HepG2 (cell line): ENCODE data around the gene FAM120B. TPM values are rescaled to one million over a fixed set of nuclear protein-coding genes. Genes with fewer than 3 reads are reported as not detected.

ENCODE experiments used
- ATF4 ChIP-seq, 2 experiments: fragments of 450-650 bp in 1 of 2; sonication (generic) in 1 of 2; formaldehyde crosslinking; IDR thresholded peaks; 2 replicates each; pipeline versions ENCODE4 v1.5.0 to v1.8.0; 2020 to 2022; ENCODE audit warnings: mild to moderate bottlenecking in 1 of 2, missing genetic modification reagents in 1 of 2
- FOXM1 ChIP-seq: sonication (generic); formaldehyde crosslinking; IDR thresholded peaks from 2 replicates; pipeline ENCODE4 v1.5.0; 2020; ENCODE audit warnings: missing genetic modification reagents
- LRRFIP1 ChIP-seq: sonication (generic); formaldehyde crosslinking; conservative IDR thresholded peaks from 2 replicates; pipeline ENCODE4 v1.4.0; 2020; ENCODE audit warnings: missing genetic modification reagents
- NFKB2 ChIP-seq: sonication (generic); formaldehyde crosslinking; IDR thresholded peaks from 2 replicates; pipeline ENCODE4 v1.4.0; 2020; ENCODE audit warnings: missing genetic modification reagents, borderline replicate concordance
- SNRNP70 ChIP-seq: fragments of 200-400 bp; formaldehyde crosslinking; IDR thresholded peaks from 2 replicates; pipeline ENCODE4 v1.6.1; 2017; ENCODE audit warnings: mild to moderate bottlenecking, low read depth, low read length, moderate library complexity
- ZMAT3 ChIP-seq: sonication (generic); formaldehyde crosslinking; conservative IDR thresholded peaks from 2 replicates; pipeline ENCODE4 v1.7.0; 2021; ENCODE audit warnings: missing genetic modification reagents
- ZNF331 ChIP-seq: sonication (generic); formaldehyde crosslinking; IDR thresholded peaks from 2 replicates; pipeline ENCODE4 v1.4.0; 2020; ENCODE audit warnings: missing genetic modification reagents
- ZNF563 ChIP-seq: sonication (generic); formaldehyde crosslinking; IDR thresholded peaks from 2 replicates; pipeline ENCODE4 v1.8.0; 2022; ENCODE audit warnings: mild to moderate bottlenecking, moderate library complexity, missing genetic modification reagents
- ZNF772 ChIP-seq: sonication (generic); formaldehyde crosslinking; IDR thresholded peaks from 2 replicates; pipeline ENCODE4 v1.5.0; 2020; ENCODE audit warnings: mild to moderate bottlenecking, missing genetic modification reagents
- ZNF777 ChIP-seq: sonication (generic); formaldehyde crosslinking; IDR thresholded peaks from 2 replicates; pipeline ENCODE4 v1.4.0; 2020; ENCODE audit warnings: missing genetic modification reagents
- ZSCAN25 ChIP-seq: sonication (generic); formaldehyde crosslinking; IDR thresholded peaks from 2 replicates; pipeline ENCODE4 v1.8.0; 2022; ENCODE audit warnings: mild to moderate bottlenecking, missing genetic modification reagents
- polyA plus RNA-seq, 8 experiments: library from polyadenylated mRNA; depleted of rRNA in 3 of 8; stranded (reverse) in 7 of 8; unstranded in 1 of 8; fragments of >200 nt; fragmentation: Illumina TruSeq in 4 of 8; extraction: Trizol in 4 of 8; gene quantifications; 2 replicates each; pipeline versions ENCODE4 v1.2.1 to v1.2.3, GENCODE V29; 2011 to 2016; ENCODE audit warnings: low read depth in 4 of 8, missing spikeins in 1 of 8, mixed read lengths in 1 of 8; ENCODE audit not compliant: insufficient read depth in 1 of 8
- total RNA-seq, 5 experiments: library from RNA; depleted of rRNA; stranded (reverse); fragments of >200 nt; fragmentation: Illumina TruSeq; extraction: Trizol; gene quantifications; 2 replicates each; pipeline ENCODE4 v1.2.3, GENCODE V29; 2016; ENCODE audit warnings: low read depth in 1 of 5
- TF ChIP-seq, protein P1 (sequence below): sonication (generic); formaldehyde crosslinking; IDR thresholded peaks from 2 replicates; pipeline ENCODE4 v1.5.0; 2020; ENCODE audit warnings: missing genetic modification reagents
- TF ChIP-seq, protein P2 (sequence below): sonication (generic); formaldehyde crosslinking; IDR thresholded peaks from 2 replicates; pipeline ENCODE4 v1.4.0; 2020; ENCODE audit warnings: missing genetic modification reagents
- TF ChIP-seq, protein P3 (sequence below): IDR thresholded peaks from 2 replicates; pipeline ENCODE4 v1.6.1; 2012; ENCODE audit warnings: low read length, improper control_type of control experiment
- TF ChIP-seq, protein P4 (sequence below): sonication (generic); formaldehyde crosslinking; IDR thresholded peaks from 2 replicates; pipeline ENCODE4 v1.4.0; 2020; ENCODE audit warnings: mild to moderate bottlenecking, missing genetic modification reagents

Gene FAM120B
- total and polyA plus RNA-seq, 2 of the 13 experiments (the other 11 are each of a cell fraction or from before 2014, with no cell fraction given) = 9.2 to 10.7 TPM

DNA sequence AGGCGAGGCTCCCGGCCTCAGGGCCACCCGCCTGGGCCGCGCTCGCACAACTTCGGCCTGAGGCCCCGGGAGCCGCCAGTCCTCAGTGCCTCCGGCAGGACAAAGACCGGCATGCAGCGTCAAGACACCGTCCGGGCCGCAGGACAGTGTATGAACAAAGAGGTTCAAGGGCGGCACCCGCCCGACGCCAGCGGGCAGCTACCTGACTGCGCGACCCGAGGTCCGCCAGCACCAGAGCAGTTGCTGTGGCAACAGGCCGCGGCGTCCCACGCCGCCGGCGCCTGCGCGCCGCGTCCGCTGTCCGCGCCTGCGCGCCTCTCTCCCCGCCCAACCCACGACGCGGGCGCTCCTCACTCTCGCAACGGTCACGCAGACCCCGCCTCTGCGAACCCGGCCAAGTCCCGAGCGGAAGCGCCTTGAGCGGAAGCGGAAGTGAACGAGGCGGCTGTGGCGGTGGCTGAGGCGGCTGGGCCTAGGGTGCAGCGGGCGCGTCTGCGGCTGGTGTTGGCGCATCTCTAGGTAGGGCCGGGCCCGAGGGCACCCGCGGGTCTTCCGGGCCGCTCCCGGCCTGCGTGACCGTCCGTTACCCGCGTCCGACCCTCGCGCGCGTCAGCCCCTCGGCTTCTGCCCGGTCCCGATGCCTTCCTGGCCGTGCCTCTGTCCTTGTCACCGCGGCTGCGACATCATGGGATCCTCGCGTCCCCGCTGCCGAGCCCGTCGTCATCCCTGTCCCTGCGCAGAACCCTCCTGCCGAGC is at the start of gene FAM120B (continued):
- no peak for TF ChIP-seq LRRFIP1
- peak; percentile 73; the same call in 1 of the 2 replicates for TF ChIP-seq FOXM1 (CRISPR knock-in tag)
- TF ChIP-seq ZNF331 = peak; percentile 87
- TF ChIP-seq, protein P1, sequence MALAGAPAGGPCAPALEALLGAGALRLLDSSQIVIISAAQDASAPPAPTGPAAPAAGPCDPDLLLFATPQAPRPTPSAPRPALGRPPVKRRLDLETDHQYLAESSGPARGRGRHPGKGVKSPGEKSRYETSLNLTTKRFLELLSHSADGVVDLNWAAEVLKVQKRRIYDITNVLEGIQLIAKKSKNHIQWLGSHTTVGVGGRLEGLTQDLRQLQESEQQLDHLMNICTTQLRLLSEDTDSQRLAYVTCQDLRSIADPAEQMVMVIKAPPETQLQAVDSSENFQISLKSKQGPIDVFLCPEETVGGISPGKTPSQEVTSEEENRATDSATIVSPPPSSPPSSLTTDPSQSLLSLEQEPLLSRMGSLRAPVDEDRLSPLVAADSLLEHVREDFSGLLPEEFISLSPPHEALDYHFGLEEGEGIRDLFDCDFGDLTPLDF = peak; percentile 61; the same call in 1 of the 2 replicates
- no peak for TF ChIP-seq ZMAT3
- TF ChIP-seq ZNF772 = peak; percentile 62; the same call in 1 of the 2 replicates
- no peak for TF ChIP-seq SNRNP70
- TF ChIP-seq, protein P2, sequence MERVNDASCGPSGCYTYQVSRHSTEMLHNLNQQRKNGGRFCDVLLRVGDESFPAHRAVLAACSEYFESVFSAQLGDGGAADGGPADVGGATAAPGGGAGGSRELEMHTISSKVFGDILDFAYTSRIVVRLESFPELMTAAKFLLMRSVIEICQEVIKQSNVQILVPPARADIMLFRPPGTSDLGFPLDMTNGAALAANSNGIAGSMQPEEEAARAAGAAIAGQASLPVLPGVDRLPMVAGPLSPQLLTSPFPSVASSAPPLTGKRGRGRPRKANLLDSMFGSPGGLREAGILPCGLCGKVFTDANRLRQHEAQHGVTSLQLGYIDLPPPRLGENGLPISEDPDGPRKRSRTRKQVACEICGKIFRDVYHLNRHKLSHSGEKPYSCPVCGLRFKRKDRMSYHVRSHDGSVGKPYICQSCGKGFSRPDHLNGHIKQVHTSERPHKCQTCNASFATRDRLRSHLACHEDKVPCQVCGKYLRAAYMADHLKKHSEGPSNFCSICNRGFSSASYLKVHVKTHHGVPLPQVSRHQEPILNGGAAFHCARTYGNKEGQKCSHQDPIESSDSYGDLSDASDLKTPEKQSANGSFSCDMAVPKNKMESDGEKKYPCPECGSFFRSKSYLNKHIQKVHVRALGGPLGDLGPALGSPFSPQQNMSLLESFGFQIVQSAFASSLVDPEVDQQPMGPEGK (CRISPR knock-in tag) = no peak; the same call in 1 of the 2 replicates
- TF ChIP-seq ZNF563 = peak; percentile 90
- TF ChIP-seq, protein P3, sequence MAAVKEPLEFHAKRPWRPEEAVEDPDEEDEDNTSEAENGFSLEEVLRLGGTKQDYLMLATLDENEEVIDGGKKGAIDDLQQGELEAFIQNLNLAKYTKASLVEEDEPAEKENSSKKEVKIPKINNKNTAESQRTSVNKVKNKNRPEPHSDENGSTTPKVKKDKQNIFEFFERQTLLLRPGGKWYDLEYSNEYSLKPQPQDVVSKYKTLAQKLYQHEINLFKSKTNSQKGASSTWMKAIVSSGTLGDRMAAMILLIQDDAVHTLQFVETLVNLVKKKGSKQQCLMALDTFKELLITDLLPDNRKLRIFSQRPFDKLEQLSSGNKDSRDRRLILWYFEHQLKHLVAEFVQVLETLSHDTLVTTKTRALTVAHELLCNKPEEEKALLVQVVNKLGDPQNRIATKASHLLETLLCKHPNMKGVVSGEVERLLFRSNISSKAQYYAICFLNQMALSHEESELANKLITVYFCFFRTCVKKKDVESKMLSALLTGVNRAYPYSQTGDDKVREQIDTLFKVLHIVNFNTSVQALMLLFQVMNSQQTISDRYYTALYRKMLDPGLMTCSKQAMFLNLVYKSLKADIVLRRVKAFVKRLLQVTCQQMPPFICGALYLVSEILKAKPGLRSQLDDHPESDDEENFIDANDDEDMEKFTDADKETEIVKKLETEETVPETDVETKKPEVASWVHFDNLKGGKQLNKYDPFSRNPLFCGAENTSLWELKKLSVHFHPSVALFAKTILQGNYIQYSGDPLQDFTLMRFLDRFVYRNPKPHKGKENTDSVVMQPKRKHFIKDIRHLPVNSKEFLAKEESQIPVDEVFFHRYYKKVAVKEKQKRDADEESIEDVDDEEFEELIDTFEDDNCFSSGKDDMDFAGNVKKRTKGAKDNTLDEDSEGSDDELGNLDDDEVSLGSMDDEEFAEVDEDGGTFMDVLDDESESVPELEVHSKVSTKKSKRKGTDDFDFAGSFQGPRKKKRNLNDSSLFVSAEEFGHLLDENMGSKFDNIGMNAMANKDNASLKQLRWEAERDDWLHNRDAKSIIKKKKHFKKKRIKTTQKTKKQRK = no peak
- peak; percentile 95 for TF ChIP-seq ZNF777
- peak in 1 of 2 experiments; percentile 40; a peak in 2 of 4 replicates for TF ChIP-seq ATF4 (CRISPR knock-in tag; IDR thresholded peaks at IDR 0.05)
- TF ChIP-seq ZSCAN25 (CRISPR knock-in tag) = peak; percentile 71; the same call in 1 of the 2 replicates
- TF ChIP-seq, protein P4, sequence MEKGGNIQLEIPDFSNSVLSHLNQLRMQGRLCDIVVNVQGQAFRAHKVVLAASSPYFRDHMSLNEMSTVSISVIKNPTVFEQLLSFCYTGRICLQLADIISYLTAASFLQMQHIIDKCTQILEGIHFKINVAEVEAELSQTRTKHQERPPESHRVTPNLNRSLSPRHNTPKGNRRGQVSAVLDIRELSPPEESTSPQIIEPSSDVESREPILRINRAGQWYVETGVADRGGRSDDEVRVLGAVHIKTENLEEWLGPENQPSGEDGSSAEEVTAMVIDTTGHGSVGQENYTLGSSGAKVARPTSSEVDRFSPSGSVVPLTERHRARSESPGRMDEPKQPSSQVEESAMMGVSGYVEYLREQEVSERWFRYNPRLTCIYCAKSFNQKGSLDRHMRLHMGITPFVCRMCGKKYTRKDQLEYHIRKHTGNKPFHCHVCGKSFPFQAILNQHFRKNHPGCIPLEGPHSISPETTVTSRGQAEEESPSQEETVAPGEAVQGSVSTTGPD = no peak
- TF ChIP-seq NFKB2 = peak; percentile 87; the same call in 1 of the 2 replicates
